Measurements from ENCODE around the gene SART1.

The SART1 gene

DNA sequence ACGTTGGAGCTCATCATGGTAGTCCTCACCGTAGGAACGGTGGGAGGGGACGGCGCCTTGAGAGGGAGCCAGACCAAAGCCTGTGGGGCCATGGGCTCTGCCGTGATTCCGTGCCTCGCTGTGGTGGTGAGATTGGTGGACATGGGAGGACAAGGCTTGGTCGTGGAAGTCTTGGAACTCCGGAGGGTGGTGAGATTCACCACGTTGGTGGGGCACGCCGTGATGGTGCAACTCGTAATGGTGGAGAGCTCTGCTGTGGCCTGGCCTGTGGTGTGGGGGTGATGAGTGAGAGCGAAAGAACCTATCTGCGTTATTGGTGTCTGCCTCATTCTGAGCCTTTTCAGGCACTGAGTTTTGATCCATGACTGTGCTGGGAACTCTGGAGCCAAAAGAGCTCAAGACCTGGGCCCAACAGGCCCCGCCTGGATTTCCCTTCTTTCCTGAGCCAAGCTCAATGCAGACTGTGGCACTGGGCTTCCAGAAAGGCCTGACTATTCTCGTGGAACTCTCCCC lies 64.5 kb downstream of the SART1 start, which contains the start of gene CATSPER1:
Gene CATSPER1, minus strand, starts transcription at position 463 of the 513 bp plus-strand sequence. Its CDS starts 100 bp downstream, at position 363.
- TF ChIP-seq, protein P1, sequence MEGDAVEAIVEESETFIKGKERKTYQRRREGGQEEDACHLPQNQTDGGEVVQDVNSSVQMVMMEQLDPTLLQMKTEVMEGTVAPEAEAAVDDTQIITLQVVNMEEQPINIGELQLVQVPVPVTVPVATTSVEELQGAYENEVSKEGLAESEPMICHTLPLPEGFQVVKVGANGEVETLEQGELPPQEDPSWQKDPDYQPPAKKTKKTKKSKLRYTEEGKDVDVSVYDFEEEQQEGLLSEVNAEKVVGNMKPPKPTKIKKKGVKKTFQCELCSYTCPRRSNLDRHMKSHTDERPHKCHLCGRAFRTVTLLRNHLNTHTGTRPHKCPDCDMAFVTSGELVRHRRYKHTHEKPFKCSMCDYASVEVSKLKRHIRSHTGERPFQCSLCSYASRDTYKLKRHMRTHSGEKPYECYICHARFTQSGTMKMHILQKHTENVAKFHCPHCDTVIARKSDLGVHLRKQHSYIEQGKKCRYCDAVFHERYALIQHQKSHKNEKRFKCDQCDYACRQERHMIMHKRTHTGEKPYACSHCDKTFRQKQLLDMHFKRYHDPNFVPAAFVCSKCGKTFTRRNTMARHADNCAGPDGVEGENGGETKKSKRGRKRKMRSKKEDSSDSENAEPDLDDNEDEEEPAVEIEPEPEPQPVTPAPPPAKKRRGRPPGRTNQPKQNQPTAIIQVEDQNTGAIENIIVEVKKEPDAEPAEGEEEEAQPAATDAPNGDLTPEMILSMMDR (IDR thresholded peaks at IDR 0.05; ENCODE audit: low read depth, low read length), result no peak
- no peak for TF ChIP-seq MYC (IDR thresholded peaks at IDR 0.05; ENCODE audit: low read depth, low read length)
- no peak for TF ChIP-seq POLR2A (IDR thresholded peaks at IDR 0.05; ENCODE audit: extremely low read depth, insufficient read length)
- TF ChIP-seq, protein P2, sequence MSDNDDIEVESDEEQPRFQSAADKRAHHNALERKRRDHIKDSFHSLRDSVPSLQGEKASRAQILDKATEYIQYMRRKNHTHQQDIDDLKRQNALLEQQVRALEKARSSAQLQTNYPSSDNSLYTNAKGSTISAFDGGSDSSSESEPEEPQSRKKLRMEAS (IDR thresholded peaks at IDR 0.05; ENCODE audit: low read depth, low read length), result no peak
- no peak for DNase-seq (ENCODE audit: low read depth)
- no peak within 1 kb of the TSS for H3K4me3 ChIP-seq (ENCODE audit: low read depth, low read length)

Data from NB4 (cell line).